Loucy (cell line): Measurements from ENCODE around the gene TRAF6.

Source experiments
- H2AFZ ChIP-seq: fragments of 200-600 bp; sonication (generic); 2 replicates; pipeline ENCODE4 v1.6.0; 2016; ENCODE audit warnings: antibody characterized with exemption, mild to moderate bottlenecking, low read length, moderate library complexity
- H3F3A ChIP-seq: fragments of 200-600 bp; 2 replicates; pipeline ENCODE4 v1.6.0; 2016; ENCODE audit warnings: antibody characterized with exemption, low read depth, mild to moderate bottlenecking
- H3K27me3 ChIP-seq: fragments of 200-600 bp; sonication (generic); 2 replicates; pipeline ENCODE4 v1.6.1; 2014; ENCODE audit warnings: low read length, mild to moderate bottlenecking; ENCODE audit not compliant: insufficient read depth, poor library complexity, severe bottlenecking
- H3K36me3 ChIP-seq: fragments of 200-600 bp; sonication (generic); 2 replicates; pipeline ENCODE4 v1.6.1; 2016; ENCODE audit warnings: low read length; ENCODE audit not compliant: insufficient read depth
- H3K4me1 ChIP-seq: fragments of 200-600 bp; sonication (generic); 2 replicates; pipeline ENCODE4 v1.5.1; 2014; ENCODE audit warnings: low read length, mild to moderate bottlenecking; ENCODE audit not compliant: insufficient read depth, poor library complexity, severe bottlenecking
- H3K4me2 ChIP-seq: fragments of 200-600 bp; sonication (generic); 2 replicates; pipeline ENCODE4 v1.6.0; 2014; ENCODE audit warnings: antibody characterized with exemption, low read length, low read depth, mild to moderate bottlenecking; ENCODE audit not compliant: poor library complexity, severe bottlenecking
- H3K4me3 ChIP-seq: fragments of 200-600 bp; sonication (generic); 2 replicates; pipeline ENCODE4 v1.5.1; 2014; ENCODE audit warnings: low read length, mild to moderate bottlenecking, mixed read lengths; ENCODE audit not compliant: poor library complexity, severe bottlenecking
- H3K79me2 ChIP-seq: fragments of 200-600 bp; sonication (generic); 2 replicates; pipeline ENCODE4 v1.6.1; 2014; ENCODE audit warnings: low read length; ENCODE audit not compliant: insufficient read depth
- H3K9ac ChIP-seq: fragments of 200-600 bp; sonication (generic); 2 replicates; pipeline ENCODE4 v1.6.0; 2014; ENCODE audit warnings: mild to moderate bottlenecking, low read depth, low read length, moderate library complexity; ENCODE audit not compliant: poor library complexity, severe bottlenecking
- H3K9me2 ChIP-seq: fragments of 200-600 bp; sonication (generic); replicated peaks from 2 replicates; pipeline ENCODE4 v1.6.1; 2016; ENCODE audit warnings: low read depth, low read length, mixed read lengths
- H3K9me3 ChIP-seq: fragments of 200-600 bp; sonication (generic); 2 replicates; pipeline ENCODE4 v1.6.1; 2014; ENCODE audit warnings: mild to moderate bottlenecking, antibody characterized with exemption, low read length, low read depth; ENCODE audit not compliant: insufficient read depth
- H4K20me1 ChIP-seq: fragments of 200-600 bp; sonication (generic); 2 replicates; pipeline ENCODE4 v1.6.0; 2014; ENCODE audit warnings: antibody characterized with exemption, low read length, mild to moderate bottlenecking; ENCODE audit not compliant: insufficient read depth, poor library complexity, severe bottlenecking
- CTCF ChIP-seq: fragments of 200-600 bp; sonication (generic); conservative IDR thresholded peaks from 2 replicates; pipeline ENCODE4 v1.5.1; 2014; ENCODE audit warnings: mild to moderate bottlenecking, antibody characterized with exemption, low read length
- EZH2phosphoT487 ChIP-seq: fragments of 200-600 bp; IDR thresholded peaks from 2 replicates; pipeline ENCODE4 v1.6.1; 2018; ENCODE audit warnings: antibody characterized with exemption, mild to moderate bottlenecking, moderate library complexity, borderline replicate concordance

The TRAF6 gene

GRCh38 chr11:36462321-36462720 lies 47.8 kb downstream of the TRAF6 start:
- Histone ChIP-seq H3K4me3 (no peak overlapping the region), H2AFZ (no peak overlapping the region), H3K9me2 (no peaks in the 10 kb centered on the region), H3K9ac (no peak overlapping the region), H3K27me3 (no peaks in the 10 kb centered on the region), H3K9me3 (no peaks in the 10 kb centered on the region), H3K36me3 (peaks cover 74% of the 10 kb centered on the region), H3F3A (no peaks in the 10 kb centered on the region), H4K20me1 (no peaks in the 10 kb centered on the region), H3K4me1 (peaks cover 10% of the 10 kb centered on the region), H3K79me2 (0 out of 2 replicates have a peak, but pooled peaks cover 8% of the 10 kb centered on the region), H3K4me2 (no peak overlapping the region)
- TF ChIP-seq CTCF: no peak
- no peak for TF ChIP-seq EZH2phosphoT487

GRCh38 chr11:36460220-36460619 lies 49.9 kb downstream of the TRAF6 start:
- no peaks in the 10 kb centered on the region for H3K27me3 ChIP-seq
- H3K4me2 ChIP-seq: no peak overlapping the region
- no peak for TF ChIP-seq EZH2phosphoT487
- TF ChIP-seq CTCF: no peak
- H3K4me1 ChIP-seq: peaks cover 24% of the 10 kb centered on the region
- no peaks in the 10 kb centered on the region for H4K20me1 ChIP-seq
- no peaks in the 10 kb centered on the region for H3F3A ChIP-seq
- no peak overlapping the region for H3K9ac ChIP-seq
- H3K79me2 ChIP-seq: peaks cover 22% of the 10 kb centered on the region; the same call in 1 of the 2 replicates
- no peaks in the 10 kb centered on the region for H3K9me3 ChIP-seq
- H2AFZ ChIP-seq: no peak overlapping the region
- peaks cover 82% of the 10 kb centered on the region for H3K36me3 ChIP-seq
- no peaks in the 10 kb centered on the region for H3K9me2 ChIP-seq
- no peak overlapping the region for H3K4me3 ChIP-seq

- Histone ChIP-seq H3K9me2 (no peaks in the 10 kb centered on the region), H3K27me3 (no peaks in the 10 kb centered on the region), H3K79me2 (peaks cover 33% of the 10 kb centered on the region; the same call in 1 of the 2 replicates), H3K4me3 (no peak overlapping the region), H3K9ac (no peak overlapping the region), H3F3A (peaks cover 2% of the 10 kb centered on the region; the same call in 1 of the 2 replicates), H3K36me3 (peaks cover 93% of the 10 kb centered on the region), H2AFZ (no peak overlapping the region), H3K4me2 (no peak overlapping the region), H3K4me1 (peaks cover 28% of the 10 kb centered on the region), H4K20me1 (no peaks in the 10 kb centered on the region), H3K9me3 (no peaks in the 10 kb centered on the region)
- TF ChIP-seq CTCF (no peak), EZH2phosphoT487 (no peak)
Measured at GRCh38 chr11:36459046-36459445, 51.0 kb downstream of the TRAF6 start.
